Measurements from ENCODE around the gene SESTD1.
A peak's percentile ranks its signal among the peaks of the same experiment; 100 is the strongest.

The SESTD1 gene

GRCh38 chr2:179240481-179241451 lies 23.9 kb downstream of the SESTD1 start:
- no peak for TF ChIP-seq CTCF (IDR thresholded peaks at IDR 0.05; ENCODE audit: low read depth, low read length, missing control alignments)
- in situ Hi-C loops (cut with HindIII; ENCODE audit: low sequenced_read_pairs), result no loop called here
- no peak for DNase-seq (ENCODE audit: low read depth)
- no peak overlapping the region for H3K4me3 ChIP-seq (ENCODE audit: low read depth, low read length)

GRCh38 chr2:179239838-179240237 lies 24.8 kb downstream of the SESTD1 start:
- TF ChIP-seq CTCF (IDR thresholded peaks at IDR 0.05; ENCODE audit: low read depth, low read length, missing control alignments), result no peak
- DNase-seq (ENCODE audit: low read depth), result no peak
- no peak overlapping the region for H3K4me3 ChIP-seq (ENCODE audit: low read depth, low read length)
- in situ Hi-C loops (cut with HindIII; ENCODE audit: low sequenced_read_pairs), result no loop called here

GRCh38 chr2:179239195-179239594 lies 25.4 kb downstream of the SESTD1 start:
- TF ChIP-seq CTCF (IDR thresholded peaks at IDR 0.05; ENCODE audit: low read depth, low read length, missing control alignments), result no peak
- no peak overlapping the region for H3K4me3 ChIP-seq (ENCODE audit: low read depth, low read length)
- in situ Hi-C loops (cut with HindIII; ENCODE audit: low sequenced_read_pairs), result no loop called here
- peak; percentile 70 for DNase-seq (ENCODE audit: low read depth)

GRCh38 chr2:179238027-179238426 lies 26.6 kb downstream of the SESTD1 start:
- no peak for TF ChIP-seq CTCF (IDR thresholded peaks at IDR 0.05; ENCODE audit: low read depth, low read length, missing control alignments)
- no peak overlapping the region for H3K4me3 ChIP-seq (ENCODE audit: low read depth, low read length)
- in situ Hi-C loops (cut with HindIII; ENCODE audit: low sequenced_read_pairs), result no loop called here
- no peak for DNase-seq (ENCODE audit: low read depth)

- in situ Hi-C loops (cut with HindIII; ENCODE audit: low sequenced_read_pairs), result no loop called here
- no peak for TF ChIP-seq CTCF (IDR thresholded peaks at IDR 0.05; ENCODE audit: low read depth, low read length, missing control alignments)
- DNase-seq (ENCODE audit: low read depth), result no peak
- no peak overlapping the region for H3K4me3 ChIP-seq (ENCODE audit: low read depth, low read length)
Observed at GRCh38 chr2:179237209-179237946, 27.3 kb downstream of the SESTD1 start.

GRCh38 chr2:179235463-179236108 lies 29.0 kb downstream of the SESTD1 start:
- no peak for TF ChIP-seq CTCF (IDR thresholded peaks at IDR 0.05; ENCODE audit: low read depth, low read length, missing control alignments)
- H3K4me3 ChIP-seq (ENCODE audit: low read depth, low read length), result no peak overlapping the region
- in situ Hi-C loops (cut with HindIII; ENCODE audit: low sequenced_read_pairs), result no loop called here
- DNase-seq (ENCODE audit: low read depth), result no peak

Data from astrocyte of the cerebellum (primary cell).